IPS-11a (cell line): ENCODE measurements around the gene MYO1B.

ENCODE experiments used
- H3K4me3 ChIP-seq: one replicate; pipeline ENCODE4 v1.5.1; 2013; ENCODE audit warnings: low read depth, low read length, control low read depth

MYO1B gene

GRCh38 chr2:191296083-191297006, 51.1 kb downstream of the MYO1B start:
- H3K4me3 ChIP-seq: no peak overlapping the region

GRCh38 chr2:191297033-191297432, 51.8 kb downstream of the MYO1B start:
- no peak overlapping the region for H3K4me3 ChIP-seq

- no peak overlapping the region for H3K4me3 ChIP-seq
These were observed 53.1 kb downstream of the MYO1B start for GRCh38 chr2:191298306-191298705.

- no peak overlapping the region for H3K4me3 ChIP-seq
These were observed 53.8 kb downstream of the MYO1B start for GRCh38 chr2:191299010-191299409.

GRCh38 chr2:191299866-191300265, 54.7 kb downstream of the MYO1B start:
- H3K4me3 ChIP-seq: no peak overlapping the region

- no peak overlapping the region for H3K4me3 ChIP-seq
These were observed 56.8 kb downstream of the MYO1B start for GRCh38 chr2:191301971-191302370.

GRCh38 chr2:191302459-191303139, 57.4 kb downstream of the MYO1B start:
- no peak overlapping the region for H3K4me3 ChIP-seq

GRCh38 chr2:191303140-191304005, 58.2 kb downstream of the MYO1B start:
- no peak overlapping the region for H3K4me3 ChIP-seq

GRCh38 chr2:191304939-191305875, 60.0 kb downstream of the MYO1B start:
- no peak overlapping the region for H3K4me3 ChIP-seq

GRCh38 chr2:191308026-191308425, 62.8 kb downstream of the MYO1B start:
- H3K4me3 ChIP-seq: no peak overlapping the region

- H3K4me3 ChIP-seq: no peak overlapping the region
These were observed 66.0 kb downstream of the MYO1B start for GRCh38 chr2:191311156-191311555.

- H3K4me3 ChIP-seq: no peak overlapping the region
These were observed 66.4 kb downstream of the MYO1B start for GRCh38 chr2:191311627-191312026.

- no peak overlapping the region for H3K4me3 ChIP-seq
These were observed 67.0 kb downstream of the MYO1B start for GRCh38 chr2:191312163-191312562.

GRCh38 chr2:191312662-191313061, 67.5 kb downstream of the MYO1B start:
- H3K4me3 ChIP-seq: no peak overlapping the region

- no peak overlapping the region for H3K4me3 ChIP-seq
These were observed 69.6 kb downstream of the MYO1B start for GRCh38 chr2:191314697-191315364.

- H3K4me3 ChIP-seq: no peak overlapping the region
These were observed 70.2 kb downstream of the MYO1B start for GRCh38 chr2:191315365-191315752.

- no peak overlapping the region for H3K4me3 ChIP-seq
These were observed 71.2 kb downstream of the MYO1B start for GRCh38 chr2:191316246-191316994.

- H3K4me3 ChIP-seq: no peak overlapping the region
These were observed 73.0 kb downstream of the MYO1B start for GRCh38 chr2:191318037-191318728.
